Caki2 (cell line): Measurements from ENCODE around the gene MISP. TPM values are rescaled to one million over a fixed set of nuclear protein-coding genes. Genes with fewer than 3 reads are reported as not detected.

Experiments used
- DNase-seq: peaks from one replicate; pipeline ENCODE4 v3.0.0-alpha.2; 2015; ENCODE audit warnings: low read depth
- in situ Hi-C: cut with HindIII; loops from 2 replicates; pipeline ENCODE4 v1.10.0; 2016; ENCODE audit warnings: low sequenced_read_pairs, low pct_unique_long_range_greater_than_20kb, mixed read lengths
- total RNA-seq: library from RNA; depleted of rRNA; stranded (reverse); fragments of >200 nt; shearing (Covaris generic); gene quantifications from 2 replicates; pipeline ENCODE4 v1.2.3, GENCODE V29; 2014; ENCODE audit warnings: low replicate concordance

Gene MISP
- total RNA-seq, 1 experiment from 2014 or later, result 3.9 TPM

DNA sequence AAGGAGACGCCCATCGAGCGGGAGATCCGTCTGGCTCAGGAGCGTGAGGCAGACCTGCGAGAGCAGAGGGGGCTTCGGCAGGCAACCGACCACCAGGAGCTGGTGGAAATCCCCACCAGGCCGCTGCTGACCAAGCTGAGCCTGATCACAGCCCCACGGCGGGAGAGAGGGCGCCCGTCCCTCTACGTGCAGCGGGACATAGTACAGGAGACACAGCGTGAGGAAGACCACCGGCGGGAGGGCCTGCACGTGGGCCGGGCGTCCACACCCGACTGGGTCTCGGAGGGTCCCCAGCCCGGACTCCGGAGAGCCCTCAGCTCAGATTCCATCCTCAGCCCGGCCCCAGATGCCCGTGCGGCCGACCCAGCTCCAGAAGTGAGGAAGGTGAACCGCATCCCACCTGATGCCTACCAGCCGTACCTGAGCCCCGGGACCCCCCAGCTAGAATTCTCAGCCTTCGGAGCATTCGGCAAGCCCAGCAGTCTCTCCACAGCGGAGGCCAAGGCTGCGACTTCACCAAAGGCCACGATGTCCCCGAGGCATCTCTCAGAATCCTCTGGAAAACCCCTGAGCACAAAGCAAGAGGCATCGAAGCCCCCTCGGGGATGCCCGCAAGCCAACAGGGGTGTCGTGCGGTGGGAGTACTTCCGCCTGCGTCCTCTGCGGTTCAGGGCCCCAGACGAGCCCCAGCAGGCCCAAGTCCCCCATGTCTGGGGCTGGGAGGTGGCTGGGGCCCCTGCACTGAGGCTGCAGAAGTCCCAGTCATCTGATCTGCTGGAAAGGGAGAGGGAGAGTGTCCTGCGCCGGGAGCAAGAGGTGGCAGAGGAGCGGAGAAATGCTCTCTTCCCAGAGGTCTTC is 7.1 kb downstream of the MISP start:
- in situ Hi-C loops, result no loop called here
- DNase-seq, result no peak

DNA sequence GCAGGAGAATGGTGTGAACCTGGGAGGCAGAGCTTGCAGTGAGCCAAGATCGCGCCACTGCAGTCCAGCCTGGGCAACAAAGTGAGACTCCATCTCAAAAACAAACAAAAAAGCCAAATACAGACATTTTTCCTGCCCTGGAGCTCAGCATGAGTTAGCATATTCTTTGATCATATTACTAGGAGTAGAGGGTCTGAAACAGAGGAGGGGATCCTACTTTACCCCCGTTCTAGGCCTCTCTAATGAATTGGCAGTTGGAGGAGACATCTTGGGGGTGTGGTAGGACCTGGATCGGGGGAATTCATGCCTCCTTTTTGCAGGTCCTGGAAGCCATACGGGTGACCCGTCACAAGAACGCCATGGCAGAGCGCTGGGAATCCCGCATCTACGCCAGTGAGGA is 12.3 kb downstream of the MISP start:
- no peak for DNase-seq
- in situ Hi-C loops, result no loop called here

DNA sequence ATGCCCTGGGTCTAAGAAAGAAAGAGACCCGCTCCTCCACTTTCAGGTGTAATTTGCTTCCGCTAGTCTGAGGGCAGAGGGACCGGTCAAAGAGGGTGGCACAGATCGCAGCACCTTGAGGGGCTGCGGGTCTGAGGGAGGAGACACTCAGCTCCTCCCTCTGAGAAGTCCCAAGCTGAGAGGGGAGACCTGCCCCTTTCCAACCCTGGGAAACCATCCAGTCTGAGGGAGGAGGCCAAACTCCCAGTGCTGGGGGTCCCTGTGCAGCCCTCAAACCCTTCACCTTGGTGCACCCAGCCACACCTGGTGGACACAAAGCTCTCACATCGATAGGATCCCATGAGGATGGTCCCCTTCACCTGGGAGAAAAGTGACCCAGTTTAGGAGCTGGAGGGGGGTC is 13.0 kb downstream of the MISP start:
- in situ Hi-C loops, result no loop called here
- no peak for DNase-seq

DNA sequence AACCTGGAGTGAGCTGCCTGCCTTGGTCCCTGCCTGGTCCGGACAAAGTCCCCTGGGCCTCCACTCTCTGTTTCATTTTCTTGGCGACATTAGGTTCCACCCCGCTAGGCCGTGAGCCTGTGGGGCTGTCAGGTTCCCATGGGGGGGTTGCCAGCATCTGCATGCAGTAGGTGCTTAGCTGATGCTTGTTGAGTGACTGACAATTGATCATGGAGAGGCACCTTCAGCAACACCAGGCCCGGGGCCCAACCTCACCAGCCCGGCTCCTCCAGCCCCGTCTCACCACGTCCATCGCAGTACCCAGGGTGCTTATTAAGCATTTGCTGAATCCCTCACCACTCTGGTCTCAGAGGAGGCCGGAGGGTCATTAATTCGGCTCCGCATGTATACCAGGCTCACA is 13.4 kb downstream of the MISP start:
- DNase-seq, result no peak

DNA sequence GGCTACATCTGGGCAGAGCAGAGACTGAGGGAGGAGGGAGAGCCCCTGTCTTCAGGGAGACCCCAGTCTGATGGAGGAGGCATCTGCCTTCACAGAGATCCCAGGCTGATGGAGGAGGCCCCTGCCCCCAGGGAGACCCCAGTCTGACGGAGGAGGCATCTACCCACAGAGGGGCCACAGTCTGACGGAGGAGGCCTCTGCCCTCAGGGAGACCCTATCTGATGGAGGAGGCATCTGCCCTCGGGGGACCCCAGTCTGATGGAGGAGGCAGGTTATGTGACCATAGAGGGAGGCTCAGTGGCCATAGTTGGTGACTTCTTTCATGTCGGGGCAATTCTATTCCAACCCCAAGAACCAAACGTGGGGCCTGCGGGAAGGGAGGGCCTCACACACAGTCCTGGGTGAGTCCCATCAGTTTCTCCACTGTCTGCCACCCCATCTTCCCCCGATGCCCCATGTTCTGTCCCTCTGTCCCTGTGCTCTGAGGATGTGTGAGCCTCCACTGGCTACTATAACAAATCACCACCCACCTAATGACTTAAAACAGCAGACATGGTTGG is 14.3 kb downstream of the MISP start:
- no peak for DNase-seq
- in situ Hi-C loops, result no loop called here

More for the DNA sequence above, 13.4 kb downstream of the MISP start:
- in situ Hi-C loops, result no loop called here

DNA sequence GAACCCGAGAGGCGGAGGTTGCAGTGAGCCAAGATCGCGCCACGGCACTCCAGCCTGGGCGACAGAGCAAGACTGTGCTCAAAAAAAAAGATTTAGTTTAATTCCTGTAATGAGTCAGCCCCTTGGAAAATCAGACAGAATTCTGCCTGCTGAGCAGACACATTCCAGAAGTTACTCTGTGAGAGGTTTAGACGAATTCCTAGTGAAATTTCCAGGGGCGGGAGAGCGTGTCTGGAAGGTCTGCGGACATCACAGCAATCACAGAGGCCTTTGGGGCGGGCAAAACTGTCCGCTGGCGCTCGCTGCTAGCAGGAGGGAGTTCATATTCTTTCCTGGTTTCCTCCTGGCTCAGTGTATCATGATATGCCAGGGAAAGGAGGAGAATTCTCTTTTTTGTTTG is 17.5 kb downstream of the MISP start:
- DNase-seq, result peak; percentile 72
- in situ Hi-C loops, result no loop called here

DNA sequence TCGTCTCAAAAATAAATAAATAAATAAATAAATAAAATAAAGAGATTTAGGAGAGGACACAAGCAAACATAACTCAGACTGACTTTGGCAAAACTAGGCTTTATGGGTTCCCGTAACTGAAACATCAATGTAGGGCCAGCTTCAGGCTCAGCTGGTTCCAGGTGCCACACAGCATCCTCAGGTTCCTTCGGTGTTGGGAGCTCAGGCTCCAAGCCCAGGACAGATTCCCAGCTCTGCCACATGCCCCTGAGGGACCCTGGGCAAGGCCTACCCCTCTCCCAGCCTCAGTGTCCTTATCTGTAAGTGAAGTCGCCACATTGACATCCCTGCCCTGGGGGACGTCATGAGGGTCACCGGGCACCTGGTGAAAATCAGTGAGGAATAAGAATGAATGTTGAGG is 18.7 kb downstream of the MISP start:
- DNase-seq, result no peak
- in situ Hi-C loops, result no loop called here

DNA sequence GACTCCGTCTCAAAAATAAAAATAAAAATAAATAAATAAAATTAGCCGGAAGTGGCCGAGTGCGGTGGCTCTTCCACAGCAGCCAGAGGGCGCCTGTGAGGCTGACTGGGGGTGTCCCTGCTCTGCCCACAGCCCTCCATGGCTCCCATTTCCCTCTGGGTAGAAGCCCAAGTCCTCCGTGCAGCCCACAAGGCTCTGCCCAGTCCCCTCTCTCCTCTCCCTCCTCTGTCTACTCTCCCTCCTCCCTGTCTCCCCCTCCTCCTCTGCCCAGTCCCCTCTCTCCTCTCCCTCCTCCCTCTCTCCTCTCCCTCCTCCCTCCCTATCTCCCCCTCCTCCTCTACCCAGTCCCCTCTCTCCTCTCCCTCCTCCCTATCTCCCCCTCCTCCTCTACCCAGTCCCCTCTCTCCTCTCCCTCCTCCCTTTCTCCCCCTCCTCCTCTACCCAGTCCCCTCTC is 20.4 kb downstream of the MISP start:
- no peak for DNase-seq
- in situ Hi-C loops, result no loop called here

DNA sequence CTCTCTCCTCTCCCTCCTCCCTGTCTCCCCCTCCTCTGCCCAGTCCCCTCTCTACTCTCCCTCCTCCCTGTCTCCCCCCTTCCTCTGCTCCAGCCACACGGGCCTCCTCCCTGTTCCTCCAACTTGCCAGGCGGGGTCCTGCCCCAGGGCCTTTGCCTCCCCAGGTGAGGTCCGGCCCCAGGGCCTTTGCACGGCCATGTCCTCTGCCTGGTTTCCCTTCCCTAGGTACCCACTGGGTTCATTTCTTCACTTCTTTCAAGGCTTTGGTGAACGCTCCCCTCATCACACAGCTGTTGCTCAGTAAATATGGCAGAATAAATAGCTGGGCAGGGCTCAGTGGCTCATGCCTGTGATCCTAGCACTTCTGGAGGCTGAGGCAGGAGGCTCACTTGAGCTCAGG is 21.2 kb downstream of the MISP start:
- in situ Hi-C loops, result no loop called here
- no peak for DNase-seq

DNA sequence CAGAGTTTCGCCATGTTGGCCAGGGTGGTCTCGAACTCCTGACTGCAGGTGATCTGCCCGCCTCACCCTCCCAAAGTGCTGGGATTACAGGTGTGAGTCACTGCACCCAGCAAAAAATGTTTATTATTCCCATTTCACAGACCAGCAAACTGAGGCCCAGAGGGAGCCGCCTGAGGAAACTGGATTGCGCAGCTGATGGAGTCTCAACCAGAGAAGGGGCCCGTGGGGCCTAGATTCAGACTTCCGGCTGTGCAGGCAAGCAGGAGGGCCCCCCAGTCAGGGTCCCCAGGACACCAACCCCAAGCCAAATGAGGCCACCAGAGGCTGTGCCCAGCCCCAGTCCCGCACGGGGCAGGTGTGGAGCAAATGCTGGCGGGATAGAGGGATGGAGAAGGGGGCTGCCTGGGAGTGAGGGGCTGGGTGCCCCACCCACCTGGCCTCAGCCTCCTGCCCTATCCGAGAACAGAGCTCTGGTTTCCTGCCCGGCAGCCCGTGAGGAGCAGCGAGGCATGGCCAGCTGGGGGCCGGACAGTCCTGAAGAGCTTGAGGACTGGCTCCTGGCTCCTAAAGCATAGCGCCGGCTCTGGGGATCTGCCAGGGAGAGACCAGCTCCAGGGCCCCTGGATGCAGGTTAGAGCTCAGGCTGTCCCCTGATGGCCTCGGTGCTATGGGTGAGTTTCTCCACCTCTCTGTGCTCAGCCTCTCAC is 22.0 kb downstream of the MISP start:
- in situ Hi-C loops, result no loop called here
- DNase-seq, result peak; percentile 61

DNA sequence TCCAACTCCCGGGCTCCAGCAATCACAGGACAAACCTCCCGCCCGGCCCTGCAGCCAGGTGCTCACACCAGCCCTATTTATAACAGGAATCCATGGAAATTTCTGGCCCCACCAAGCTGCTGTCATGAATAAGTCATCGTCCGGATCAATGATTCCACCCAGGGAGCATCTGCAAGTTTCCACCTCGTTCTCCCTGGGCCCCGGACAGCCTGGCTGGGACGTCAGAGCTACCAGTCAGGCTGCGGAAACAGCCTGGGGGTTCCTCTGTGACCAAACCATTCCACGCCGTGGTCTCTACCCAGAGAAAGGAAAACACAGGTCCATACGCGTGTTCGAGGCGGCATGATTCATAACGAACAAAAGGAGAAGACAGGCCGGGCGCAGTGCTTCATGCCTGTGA is 25.6 kb downstream of the MISP start:
- peak; percentile 56 for DNase-seq
- in situ Hi-C loops, result no loop called here

DNA sequence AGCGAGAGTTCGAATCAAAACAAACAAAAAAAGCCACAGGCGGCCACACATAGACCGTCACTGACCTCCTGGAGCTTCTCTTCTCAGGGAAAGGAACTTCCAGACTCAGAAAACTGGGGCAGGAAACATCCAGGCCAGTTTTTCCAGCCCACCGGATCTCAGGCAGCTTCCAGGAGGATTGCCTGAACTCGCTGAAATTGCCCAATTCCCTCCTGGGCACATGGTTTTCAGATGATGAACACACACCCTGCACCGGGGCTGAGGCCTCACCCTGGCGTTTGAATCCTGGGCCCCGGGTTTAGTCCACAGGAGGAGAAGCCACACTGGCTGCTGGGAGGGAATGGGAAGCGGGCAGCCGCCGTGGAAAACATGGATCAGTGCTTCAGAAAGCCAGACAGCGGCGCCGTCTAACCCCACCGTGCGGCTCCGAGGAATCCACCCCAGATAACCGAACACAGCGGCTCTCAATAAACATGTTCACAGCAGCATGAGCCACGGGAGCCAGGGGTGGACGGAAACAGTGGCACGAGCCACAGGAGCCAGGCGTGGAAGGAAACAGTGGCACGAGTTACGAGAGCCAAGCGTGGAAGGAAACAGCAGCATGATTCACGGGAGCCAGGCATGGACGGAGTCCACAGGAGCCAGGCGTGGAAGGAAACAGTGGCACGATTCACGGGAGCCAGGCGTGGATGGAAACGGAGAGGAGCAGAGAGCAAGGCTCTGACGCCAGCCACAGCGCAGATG is 28.2 kb downstream of the MISP start:
- peak; percentile 72 for DNase-seq

DNA sequence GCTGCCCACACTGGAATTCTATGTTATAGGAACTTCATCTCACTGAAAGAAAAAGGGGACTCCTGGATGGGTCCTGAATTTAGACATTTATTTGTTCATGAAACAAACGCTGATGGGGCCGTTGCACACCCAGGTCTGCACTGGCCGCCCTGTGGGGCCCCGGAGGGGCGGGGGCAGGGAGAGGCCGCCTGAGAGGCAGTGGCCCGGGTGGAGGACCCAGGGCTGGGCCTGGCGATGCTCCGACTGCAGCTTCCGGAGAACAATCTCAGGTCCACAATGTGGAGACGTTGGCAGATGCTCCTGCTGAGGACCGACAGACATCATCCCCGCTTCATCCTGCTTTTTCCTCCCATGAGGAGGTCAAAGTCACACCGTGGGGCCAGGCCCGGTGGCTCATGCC is 30.0 kb downstream of the MISP start:
- in situ Hi-C loops, result no loop called here
- DNase-seq, result no peak

More for the DNA sequence above, 28.2 kb downstream of the MISP start:
- in situ Hi-C loops, result no loop called here

DNA sequence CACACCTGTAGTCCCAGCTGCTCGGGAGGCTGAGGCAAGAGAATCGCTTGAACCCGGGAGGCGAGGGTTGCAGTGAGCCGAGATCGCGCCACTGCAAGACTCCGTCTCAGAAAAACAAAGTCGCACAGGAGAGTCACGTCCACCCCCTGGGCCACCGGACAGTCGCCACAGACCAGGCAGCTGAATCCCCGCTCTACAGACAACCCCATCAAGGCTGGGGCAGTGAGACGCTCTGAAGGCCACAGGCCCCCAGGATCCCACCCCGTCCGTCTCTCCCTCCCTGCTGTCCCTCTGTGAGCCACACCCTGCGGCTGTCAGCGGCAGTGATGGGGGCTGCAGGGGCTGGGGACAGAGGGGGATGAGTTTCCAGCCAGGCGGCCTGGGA is 30.9 kb downstream of the MISP start:
- no peak for DNase-seq
- in situ Hi-C loops, result no loop called here

DNA sequence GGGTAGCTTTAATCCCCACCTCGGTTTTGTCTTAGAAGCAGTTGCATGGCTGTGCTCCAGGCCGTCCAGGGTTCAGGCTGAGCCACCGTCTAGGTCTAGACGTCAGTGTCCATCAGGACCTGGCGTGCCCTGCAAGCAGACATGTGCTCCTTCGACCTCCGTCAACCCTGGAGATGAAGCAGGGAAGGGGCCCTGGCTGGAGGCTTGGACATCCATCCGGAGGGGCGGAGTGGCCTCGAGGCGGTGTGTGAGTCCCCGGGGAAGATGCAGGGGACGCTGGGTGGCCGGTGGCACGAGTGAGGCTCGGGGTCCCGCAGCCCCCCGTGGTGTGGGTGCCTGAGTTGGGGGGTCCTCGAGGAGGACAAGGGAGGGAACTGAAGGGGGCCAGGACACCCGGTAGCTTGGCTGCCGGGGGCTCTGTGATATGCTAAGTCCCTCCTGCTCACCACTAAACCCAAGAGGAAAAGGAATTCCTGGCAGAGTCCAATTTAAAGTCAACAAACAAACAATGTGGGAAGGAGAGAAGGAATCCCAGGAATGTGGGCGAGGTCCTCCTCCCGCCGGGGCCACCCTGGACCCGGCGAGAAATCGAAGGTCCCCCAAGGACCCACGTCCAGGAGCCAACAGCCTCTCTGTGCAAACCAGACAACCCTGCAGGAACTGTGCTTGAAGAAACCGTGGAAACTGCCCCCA is 31.4 kb downstream of the MISP start:
- peak; percentile 85 for DNase-seq
- in situ Hi-C loops, result no loop called here

DNA sequence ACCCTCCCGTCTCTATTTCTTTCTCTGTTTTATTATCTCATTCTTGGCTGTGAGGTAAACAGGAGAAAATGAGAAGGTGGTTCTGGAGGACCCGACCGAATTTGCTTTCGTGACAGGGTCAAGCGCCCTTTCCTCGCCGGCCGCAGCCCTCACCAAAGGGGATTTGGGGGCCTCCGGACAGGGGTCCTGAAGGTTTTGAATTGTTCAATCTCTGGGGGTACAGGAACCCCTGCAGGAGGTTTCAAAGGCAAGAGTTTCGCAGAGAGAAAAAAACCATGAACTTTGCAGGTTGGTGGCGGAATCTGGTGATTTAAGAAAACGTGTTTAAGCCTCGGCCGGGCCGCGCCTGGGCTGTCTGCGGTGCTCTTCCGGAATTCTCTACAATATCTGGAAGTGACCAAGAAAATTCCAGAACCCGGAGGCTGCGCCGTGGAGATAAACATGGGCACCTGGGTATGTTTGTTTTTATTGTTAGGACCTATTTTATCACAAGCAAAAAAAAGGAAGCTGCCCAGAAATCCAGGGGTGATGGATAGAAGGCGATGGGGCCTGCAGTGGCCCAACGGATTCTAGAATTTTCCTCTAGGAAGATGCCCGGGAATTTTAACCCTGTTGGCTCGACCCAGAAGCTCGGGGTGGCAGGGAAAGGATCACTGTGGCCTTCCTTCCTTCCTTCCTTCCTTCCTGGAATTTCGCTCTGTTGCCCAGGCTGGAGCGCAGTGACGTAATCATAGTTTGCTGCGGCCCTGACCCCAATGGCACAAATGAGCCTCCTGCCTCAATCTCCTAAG is 32.2 kb downstream of the MISP start:
- no peak for DNase-seq
- in situ Hi-C loops, result no loop called here

DNA sequence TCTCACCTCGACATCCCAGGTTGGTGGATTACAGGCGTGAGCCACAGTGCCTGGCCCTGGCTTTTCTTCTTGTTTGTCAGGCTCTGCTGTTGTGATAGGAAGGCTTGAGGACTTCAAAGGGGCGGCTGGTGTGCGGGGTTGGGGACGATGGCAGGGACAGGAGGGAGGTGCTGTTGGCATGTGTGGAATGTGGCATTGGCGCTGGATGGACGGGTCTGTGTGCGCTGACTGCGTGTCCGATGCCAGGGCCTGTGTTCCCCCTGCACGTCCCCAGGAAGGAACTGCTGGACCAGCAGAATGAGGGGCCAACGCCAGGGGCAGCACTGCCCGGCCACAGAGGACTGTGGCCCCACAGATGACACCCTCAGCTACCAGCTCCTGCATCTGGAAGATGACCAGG is 33.6 kb downstream of the MISP start:
- no peak for DNase-seq
- in situ Hi-C loops, result no loop called here
